Natural killer cell (primary cell): ENCODE data around the gene GPR176. TPM values are rescaled to one million over a fixed set of nuclear protein-coding genes. Genes with fewer than 3 reads are reported as not detected.

Experiments used
- ATAC-seq, 3 donors: fragments of 150-1000 bp in 2 of 3; fragments of 200-7000 bp in 1 of 3; cut with Tn5 transposase; 1 replicate in 1 of 3; 2 replicates in 2 of 3; pipeline ENCODE4 v1.10.0; 2021; ENCODE audit warnings: mild to moderate bottlenecking in 2 of 3, moderate library complexity in 2 of 3
- DNase-seq, 2 donors: peaks; one replicate each; pipeline versions ENCODE4 v3.0.0 to v3.0.0-alpha.2; 2013 to 2021; ENCODE audit warnings: mixed read lengths in 1 of 2
- H3K27ac ChIP-seq: one replicate; pipeline ENCODE4 v1.5.1; 2013; ENCODE audit warnings: mild to moderate bottlenecking, low read length
- H3K27me3 ChIP-seq: one replicate; pipeline ENCODE4 v1.6.1; 2013; ENCODE audit warnings: low read length; ENCODE audit not compliant: control insufficient read depth, insufficient read depth
- H3K36me3 ChIP-seq: one replicate; pipeline ENCODE4 v1.6.1; 2013; ENCODE audit warnings: low read length; ENCODE audit not compliant: control insufficient read depth, insufficient read depth
- H3K4me1 ChIP-seq: one replicate; pipeline ENCODE4 v1.6.1; 2013; ENCODE audit warnings: low read length; ENCODE audit not compliant: control insufficient read depth, insufficient read depth
- H3K4me3 ChIP-seq: one replicate; pipeline ENCODE4 v1.5.1; 2013; ENCODE audit warnings: low read length
- H3K9me3 ChIP-seq: one replicate; pipeline ENCODE4 v1.6.1; 2013; ENCODE audit warnings: low read length; ENCODE audit not compliant: control insufficient read depth, insufficient read depth
- H3K27ac Mint-ChIP-seq, 2 donors: one replicate each; pipeline ENCODE4 v1.8.0; 2022; ENCODE audit warnings: mild to moderate bottlenecking in 2 of 2, mixed read lengths in 2 of 2, moderate library complexity in 1 of 2
- H3K27me3 Mint-ChIP-seq, 2 donors: one replicate each; pipeline ENCODE4 v1.8.0; 2022; ENCODE audit warnings: low read depth in 2 of 2, mixed read lengths in 2 of 2
- H3K36me3 Mint-ChIP-seq: one replicate; pipeline ENCODE4 v1.8.0; 2022; ENCODE audit warnings: mixed read lengths
- H3K4me1 Mint-ChIP-seq, 2 donors: one replicate each; pipeline ENCODE4 v1.8.0; 2022; ENCODE audit warnings: mixed read lengths in 2 of 2
- H3K4me3 Mint-ChIP-seq: one replicate; pipeline ENCODE4 v1.8.0; 2022; ENCODE audit warnings: mild to moderate bottlenecking, moderate library complexity, mixed read lengths
- H3K9me3 Mint-ChIP-seq, 2 donors: one replicate each; pipeline ENCODE4 v1.8.0; 2022; ENCODE audit warnings: mixed read lengths in 2 of 2
- CTCF ChIP-seq: fragments of 200-600 bp; IDR thresholded peaks from one replicate; pipeline ENCODE4 v1.8.0; 2022; ENCODE audit warnings: antibody characterized with exemption
- WGBS: methylation state at CpG from one replicate; pipeline ENCODE4 v1.1.7; 2013; ENCODE audit warnings: missing lambda C conversion rate; ENCODE audit not compliant: insufficient coverage; 5-methylcytosine and 5-hydroxymethylcytosine counted together
- intact Hi-C: fragments of 100-400 bp; cut with micrococcal nuclease; formaldehyde crosslinking; loops from one replicate; pipeline ENCODE4 v1.14.2; 2022
- total RNA-seq, 4 donors: library from RNA; stranded (reverse); fragments of 120-200 nt in 1 of 4; gene quantifications; one replicate each; pipeline versions ENCODE4 v1.2.3 to v1.2.4, GENCODE V29; 2013 to 2022

Gene GPR176
- total RNA-seq, 3 donors from 2014 or later (not counting 1 experiment from before 2014, with no cell fraction given): 0.38 TPM; not detected in 2

DNA sequence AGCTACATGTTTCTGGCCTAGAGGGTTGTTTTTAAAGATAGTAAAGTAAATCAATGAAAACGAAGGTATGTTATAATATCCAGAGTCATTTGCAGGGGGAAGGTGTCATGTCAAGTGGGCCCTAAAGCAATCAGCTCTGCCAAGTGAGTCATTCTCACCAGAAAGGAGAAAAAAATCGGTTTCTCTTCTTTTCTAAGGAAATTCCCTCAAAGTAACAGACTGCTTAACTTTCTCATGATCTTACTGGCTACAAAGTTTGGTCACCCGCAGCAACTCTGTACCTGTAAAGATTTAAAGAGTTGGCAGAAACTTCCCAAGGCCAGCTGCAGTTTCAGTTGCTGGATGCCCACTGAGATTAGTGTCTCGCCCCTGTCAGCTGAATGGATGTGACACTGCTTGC is 132.0 kb downstream of the GPR176 start:
- intact Hi-C loops: loop anchor here (5.0 to 10.0 kb wide), 2 partner anchors 247 to 489 kb away; partner anchors contain the start of gene SRP14
- DNase-seq (no peak), ATAC-seq (no peak)
- no peak for TF ChIP-seq CTCF
- H3K27me3 Mint-ChIP-seq: peaks cover 0 to 2% of the 10 kb centered on the region in 2 donors
- peaks cover 20 to 30% of the 10 kb centered on the region in 2 donors for H3K4me1 Mint-ChIP-seq
- no peak overlapping the region for H3K4me3 Mint-ChIP-seq
- Histone ChIP-seq H3K27ac (no peak overlapping the region), H3K27me3 (no peaks in the 10 kb centered on the region), H3K4me3 (no peak overlapping the region), H3K9me3 (no peaks in the 10 kb centered on the region), H3K36me3 (no peaks in the 10 kb centered on the region), H3K4me1 (peaks cover 3% of the 10 kb centered on the region)
- H3K27ac Mint-ChIP-seq: no peak overlapping the region
- no peaks in the 10 kb centered on the region for H3K9me3 Mint-ChIP-seq
- no peaks in the 10 kb centered on the region for H3K36me3 Mint-ChIP-seq
- 69% methylated on average over 4 of the region's 4 CpGs for WGBS

DNA sequence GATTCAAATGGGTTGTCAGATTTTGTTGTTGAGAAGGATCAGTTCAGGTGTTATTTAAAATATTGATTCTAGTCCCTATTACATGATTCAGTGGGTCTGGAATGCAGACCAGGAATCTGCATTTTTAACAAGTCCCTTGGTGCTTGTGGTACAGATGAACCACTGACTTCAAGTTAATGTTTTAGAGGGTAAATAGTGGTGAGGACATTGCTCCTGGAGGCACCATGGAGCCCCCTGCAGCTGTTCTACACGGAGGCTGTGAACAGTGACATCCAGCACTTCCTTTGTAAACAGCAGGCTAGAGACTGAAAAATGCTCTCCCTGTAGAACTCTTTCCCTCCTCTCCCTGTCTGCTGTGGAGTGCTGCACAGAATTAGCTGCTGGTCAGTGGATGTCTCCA is 132.6 kb downstream of the GPR176 start:
- no peak for TF ChIP-seq CTCF
- intact Hi-C loops: loop anchor here (2.0 to 10.0 kb wide), 4 partner anchors 87 to 490 kb away; partner anchors contain the start of gene SRP14
- no peak overlapping the region for H3K4me3 ChIP-seq
- no peaks in the 10 kb centered on the region for H3K36me3 ChIP-seq
- no peaks in the 10 kb centered on the region for H3K27me3 ChIP-seq
- H3K4me3 Mint-ChIP-seq: no peak overlapping the region
- 14% methylated on average over 1 of the region's 1 CpG for WGBS
- no peak for ATAC-seq
- DNase-seq: no peak
- peaks cover 25 to 33% of the 10 kb centered on the region in 2 donors for H3K4me1 Mint-ChIP-seq
- H3K9me3 Mint-ChIP-seq: no peaks in the 10 kb centered on the region
- H3K27me3 Mint-ChIP-seq: no peaks in the 10 kb centered on the region
- H3K27ac Mint-ChIP-seq: no peak overlapping the region
- no peak overlapping the region for H3K27ac ChIP-seq
- no peaks in the 10 kb centered on the region for H3K36me3 Mint-ChIP-seq
- H3K4me1 ChIP-seq: peaks cover 3% of the 10 kb centered on the region
- H3K9me3 ChIP-seq: no peaks in the 10 kb centered on the region

- intact Hi-C loops: loop anchor here (2.0 to 10.0 kb wide), 4 partner anchors 88 to 491 kb away; partner anchors contain the start of gene SRP14
- no peaks in the 10 kb centered on the region for H3K27me3 ChIP-seq
- H3K27me3 Mint-ChIP-seq: no peaks in the 10 kb centered on the region
- H3K9me3 ChIP-seq: no peaks in the 10 kb centered on the region
- peaks cover 33% of the 10 kb centered on the region in 2 donors for H3K4me1 Mint-ChIP-seq
- WGBS: 11% methylated on average over 5 of the region's 5 CpGs
- DNase-seq (peak in 1 of 2 donors; percentile 70), ATAC-seq (no peak)
- H3K9me3 Mint-ChIP-seq: no peaks in the 10 kb centered on the region
- peak overlapping the region in 1 of 2 donors; percentile 2 for H3K27ac Mint-ChIP-seq
- H3K4me3 Mint-ChIP-seq: no peak overlapping the region
- no peaks in the 10 kb centered on the region for H3K36me3 ChIP-seq
- H3K4me1 ChIP-seq: peaks cover 3% of the 10 kb centered on the region
- no peaks in the 10 kb centered on the region for H3K36me3 Mint-ChIP-seq
- no peak overlapping the region for H3K4me3 ChIP-seq
- H3K27ac ChIP-seq: no peak overlapping the region
- TF ChIP-seq CTCF: peak; percentile 75
Observed at GRCh38 chr15:39786447-39787056, 133.5 kb downstream of the GPR176 start.
